Activated CD4-positive, alpha-beta T cell treated with anti-CD3 and anti-CD28 coated beads for 1 hour (primary cell): ENCODE results near the gene CCDC201.

ENCODE experiments used
- DNase-seq: peaks from one replicate; pipeline ENCODE4 v3.0.0-alpha.2; 2020

The CCDC201 gene

GRCh38 chr7:45892407-45893035 lies 19.6 kb upstream of the CCDC201 start:
- no peak for DNase-seq

- DNase-seq, result no peak
These were observed 18.9 kb upstream of the CCDC201 start for GRCh38 chr7:45891462-45892402.

- DNase-seq, result no peak
These were observed 18.1 kb upstream of the CCDC201 start for GRCh38 chr7:45890902-45891461.

GRCh38 chr7:45890125-45890901 lies 17.4 kb upstream of the CCDC201 start:
- no peak for DNase-seq

GRCh38 chr7:45889367-45890067 lies 16.6 kb upstream of the CCDC201 start:
- no peak for DNase-seq

- no peak for DNase-seq
These were observed 16.1 kb upstream of the CCDC201 start for GRCh38 chr7:45888993-45889366.

GRCh38 chr7:45888185-45888992 lies 15.5 kb upstream of the CCDC201 start, which contains the start of gene IGFBP1:
Gene IGFBP1, plus strand, starts transcription at chr7:45888488. Its CDS starts 165 bp downstream, at chr7:45888653.
- no peak for DNase-seq

GRCh38 chr7:45886931-45887667 lies 14.2 kb upstream of the CCDC201 start:
- no peak for DNase-seq

GRCh38 chr7:45885264-45885882 lies 12.5 kb upstream of the CCDC201 start:
- DNase-seq, result no peak

GRCh38 chr7:45884136-45884535 lies 11.3 kb upstream of the CCDC201 start:
- no peak for DNase-seq

GRCh38 chr7:45882465-45882810 lies 9.6 kb upstream of the CCDC201 start:
- no peak for DNase-seq

- DNase-seq, result no peak
These were observed 9.0 kb upstream of the CCDC201 start for GRCh38 chr7:45881759-45882464.

GRCh38 chr7:45881280-45881758 lies 8.4 kb upstream of the CCDC201 start:
- DNase-seq, result no peak

GRCh38 chr7:45880433-45880860 lies 7.6 kb upstream of the CCDC201 start:
- no peak for DNase-seq

GRCh38 chr7:45878457-45879144 lies 5.7 kb upstream of the CCDC201 start:
- DNase-seq, result no peak

GRCh38 chr7:45876519-45876918 lies 3.6 kb upstream of the CCDC201 start:
- DNase-seq, result no peak

GRCh38 chr7:45874408-45875131 lies 1.7 kb upstream of the CCDC201 start:
- DNase-seq, result no peak

GRCh38 chr7:45873355-45873754 lies 473 bp upstream of the CCDC201 start:
- no peak for DNase-seq
